Sigmoid colon (tissue), 7 donors: ENCODE data around the gene EMID1. TPM values are rescaled to one million over a fixed set of nuclear protein-coding genes. Genes with fewer than 3 reads are reported as not detected.

Experiments
- DNase-seq: peaks from one replicate; pipeline ENCODE4 v3.0.0-alpha.2; 2019
- H3K27ac ChIP-seq, 4 donors: fragments of 200-600 bp; sonication (generic); one replicate each; pipeline ENCODE4 v1.5.1; 2016 to 2019; ENCODE audit warnings: mild to moderate bottlenecking in 1 of 4
- H3K27me3 ChIP-seq, 3 donors: fragments of 200-600 bp; sonication (generic); one replicate each; pipeline ENCODE4 v1.5.1; 2019; ENCODE audit warnings: mild to moderate bottlenecking in 1 of 3
- H3K36me3 ChIP-seq, 4 donors: fragments of 200-600 bp; sonication (generic); one replicate each; pipeline ENCODE4 v1.5.1; 2016 to 2019
- H3K4me1 ChIP-seq, 4 donors: fragments of 200-600 bp; sonication (generic); one replicate each; pipeline ENCODE4 v1.5.1; 2017 to 2019
- H3K4me3 ChIP-seq, 4 donors: fragments of 200-600 bp; sonication (generic); one replicate each; pipeline ENCODE4 v1.5.1; 2017 to 2019; ENCODE audit warnings: mild to moderate bottlenecking in 2 of 4, moderate library complexity in 1 of 4
- H3K9me3 ChIP-seq, 4 donors: fragments of 200-600 bp in 3 of 4; sonication (generic) in 3 of 4; one replicate each; pipeline versions ENCODE4 v1.5.1 to v1.6.1; 2013 to 2019
- EP300 ChIP-seq, 4 donors: sonication (generic); formaldehyde crosslinking; IDR thresholded peaks; one replicate each; pipeline ENCODE4 v1.6.1; 2017; ENCODE audit warnings: antibody characterized with exemption in 4 of 4
- POLR2A ChIP-seq, 2 donors: fragments of 450-650 bp; IDR thresholded peaks; one replicate each; pipeline ENCODE4 v1.6.1; 2016; ENCODE audit warnings: antibody characterized with exemption in 2 of 2, mild to moderate bottlenecking in 2 of 2, moderate library complexity in 2 of 2
- POLR2AphosphoS5 ChIP-seq, 4 donors: sonication (generic); formaldehyde crosslinking; IDR thresholded peaks; one replicate each; pipeline ENCODE4 v1.6.1; 2017; ENCODE audit warnings: antibody characterized with exemption in 4 of 4
- WGBS, 2 donors: extraction: QIAGEN DNeasy Blood & Tissue Kit; methylation state at CpG; one replicate each; pipeline ENCODE4 v1.1.7; 2013; 5-methylcytosine and 5-hydroxymethylcytosine counted together
- intact Hi-C: fragments of 100-400 bp; cut with DNase I; formaldehyde crosslinking; loops from one replicate; pipeline ENCODE4 v1.15.1; 2023
- polyA plus RNA-seq, 3 donors: library from polyadenylated mRNA; stranded (reverse); fragments of 200-250 nt; gene quantifications; one replicate each; pipeline ENCODE4 v1.2.3, GENCODE V29; 2013
- total RNA-seq, 4 donors: library from RNA; depleted of rRNA; stranded (reverse); fragments of >200 nt; gene quantifications; one replicate each; pipeline ENCODE4 v1.1.0, GENCODE V29; 2016
- TF ChIP-seq, protein P1 (sequence below), 4 experiments: fragments of 450-650 bp in 3 of 4; fragments of 200-600 bp in 1 of 4; IDR thresholded peaks; one replicate each; pipeline ENCODE4 v1.5.1; 2016 to 2019; ENCODE audit warnings: antibody characterized with exemption in 4 of 4, mild to moderate bottlenecking in 3 of 4, moderate library complexity in 2 of 4
- donor health status: healthy with polysubstance abuse.
- donor health status: Bipolar disorder and iron deficiency.
- donor health status: healthy.

Gene EMID1
- total and polyA plus RNA-seq, 7 donors = 0.27 to 5.9 (median 3.2) TPM

DNA sequence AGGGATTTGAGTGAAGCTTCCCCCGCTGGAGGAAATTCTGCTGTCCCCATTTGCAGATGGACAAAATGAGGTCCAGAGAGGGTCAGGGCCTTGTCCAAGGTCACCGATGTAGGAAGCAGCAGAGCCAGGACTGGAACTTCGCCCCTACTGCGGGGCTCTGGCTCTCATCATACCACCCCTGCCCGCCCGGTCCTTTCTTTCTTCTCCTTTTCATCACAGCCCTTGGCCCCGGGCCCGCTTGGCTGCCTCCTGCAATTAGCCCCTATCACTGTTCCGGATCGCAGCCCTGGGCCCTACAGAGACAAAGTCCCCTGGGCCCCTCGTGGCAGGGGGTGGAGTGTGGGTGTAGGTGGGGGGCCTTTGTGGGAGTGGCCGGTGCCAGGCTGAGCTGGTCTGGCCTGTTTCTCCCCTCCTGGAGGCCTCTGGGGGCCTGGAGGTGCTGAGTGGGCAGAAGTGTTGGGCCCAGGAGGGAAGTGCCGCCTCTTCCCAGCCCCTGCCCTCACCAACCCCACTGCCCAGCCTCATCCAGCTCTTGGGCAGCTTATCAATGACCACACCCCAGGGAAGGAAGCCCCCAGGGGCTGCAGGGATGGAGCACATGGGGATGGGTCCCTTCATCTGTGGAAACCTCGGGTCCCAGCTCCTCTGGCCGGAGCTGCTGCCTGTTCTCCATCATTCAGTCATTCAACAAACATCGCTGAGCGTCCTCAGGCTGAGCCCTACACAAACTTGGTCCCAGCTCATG is 3.4 kb downstream of the EMID1 start:
- Histone ChIP-seq H3K4me3 (no peak overlapping the region), H3K4me1 (peaks cover 0 to 16% (median 9%) of the 10 kb centered on the region in 4 donors), H3K36me3 (no peaks in the 10 kb centered on the region), H3K27ac (no peak overlapping the region), H3K9me3 (no peaks in the 10 kb centered on the region), H3K27me3 (peaks cover 0 to 5% (median 5%) of the 10 kb centered on the region in 3 donors)
- 60 to 61% methylated on average over 17 of the region's 17 CpGs for WGBS, 2 donors
- DNase-seq = no peak
- intact Hi-C loops = no loop called here
- TF ChIP-seq POLR2A (IDR thresholded peaks at IDR 0.05) (no peak), POLR2AphosphoS5 (IDR thresholded peaks at IDR 0.05) (no peak), EP300 (IDR thresholded peaks at IDR 0.05) (no peak)
- TF ChIP-seq, protein P1, sequence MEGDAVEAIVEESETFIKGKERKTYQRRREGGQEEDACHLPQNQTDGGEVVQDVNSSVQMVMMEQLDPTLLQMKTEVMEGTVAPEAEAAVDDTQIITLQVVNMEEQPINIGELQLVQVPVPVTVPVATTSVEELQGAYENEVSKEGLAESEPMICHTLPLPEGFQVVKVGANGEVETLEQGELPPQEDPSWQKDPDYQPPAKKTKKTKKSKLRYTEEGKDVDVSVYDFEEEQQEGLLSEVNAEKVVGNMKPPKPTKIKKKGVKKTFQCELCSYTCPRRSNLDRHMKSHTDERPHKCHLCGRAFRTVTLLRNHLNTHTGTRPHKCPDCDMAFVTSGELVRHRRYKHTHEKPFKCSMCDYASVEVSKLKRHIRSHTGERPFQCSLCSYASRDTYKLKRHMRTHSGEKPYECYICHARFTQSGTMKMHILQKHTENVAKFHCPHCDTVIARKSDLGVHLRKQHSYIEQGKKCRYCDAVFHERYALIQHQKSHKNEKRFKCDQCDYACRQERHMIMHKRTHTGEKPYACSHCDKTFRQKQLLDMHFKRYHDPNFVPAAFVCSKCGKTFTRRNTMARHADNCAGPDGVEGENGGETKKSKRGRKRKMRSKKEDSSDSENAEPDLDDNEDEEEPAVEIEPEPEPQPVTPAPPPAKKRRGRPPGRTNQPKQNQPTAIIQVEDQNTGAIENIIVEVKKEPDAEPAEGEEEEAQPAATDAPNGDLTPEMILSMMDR (IDR thresholded peaks at IDR 0.05) = no peak

GRCh38 chr22:29209624-29209929 is 3.9 kb downstream of the EMID1 start:
- no peaks in the 10 kb centered on the region for H3K9me3 ChIP-seq
- TF ChIP-seq EP300 (IDR thresholded peaks at IDR 0.05) = no peak
- TF ChIP-seq, protein P1 (IDR thresholded peaks at IDR 0.05) = no peak
- TF ChIP-seq POLR2AphosphoS5 (IDR thresholded peaks at IDR 0.05) = no peak
- TF ChIP-seq POLR2A (IDR thresholded peaks at IDR 0.05) = no peak
- peaks cover 0 to 5% (median 5%) of the 10 kb centered on the region in 3 donors for H3K27me3 ChIP-seq
- no peaks in the 10 kb centered on the region for H3K36me3 ChIP-seq
- H3K4me3 ChIP-seq = no peak overlapping the region
- no peak overlapping the region for H3K27ac ChIP-seq
- peaks cover 0 to 16% (median 9%) of the 10 kb centered on the region in 4 donors for H3K4me1 ChIP-seq
- 89 to 93% methylated on average over 3 of the region's 3 CpGs for WGBS, 2 donors
- intact Hi-C loops = no loop called here
- no peak for DNase-seq

- Histone ChIP-seq H3K27me3 (peaks cover 0 to 5% (median 4%) of the 10 kb centered on the region in 3 donors), H3K9me3 (no peaks in the 10 kb centered on the region), H3K4me1 (peaks cover 0 to 10% (median 5%) of the 10 kb centered on the region in 4 donors), H3K36me3 (no peaks in the 10 kb centered on the region), H3K27ac (no peak overlapping the region), H3K4me3 (no peak overlapping the region)
- DNase-seq = no peak
- intact Hi-C loops = no loop called here
- WGBS, 2 donors = 88 to 90% methylated on average over 11 of the region's 11 CpGs
- TF ChIP-seq, protein P1 (IDR thresholded peaks at IDR 0.05) = no peak
- no peak for TF ChIP-seq POLR2AphosphoS5 (IDR thresholded peaks at IDR 0.05)
- TF ChIP-seq EP300 (IDR thresholded peaks at IDR 0.05) = no peak
- TF ChIP-seq POLR2A (IDR thresholded peaks at IDR 0.05) = no peak
These were observed 5.4 kb downstream of the EMID1 start for GRCh38 chr22:29211066-29211465.

DNA sequence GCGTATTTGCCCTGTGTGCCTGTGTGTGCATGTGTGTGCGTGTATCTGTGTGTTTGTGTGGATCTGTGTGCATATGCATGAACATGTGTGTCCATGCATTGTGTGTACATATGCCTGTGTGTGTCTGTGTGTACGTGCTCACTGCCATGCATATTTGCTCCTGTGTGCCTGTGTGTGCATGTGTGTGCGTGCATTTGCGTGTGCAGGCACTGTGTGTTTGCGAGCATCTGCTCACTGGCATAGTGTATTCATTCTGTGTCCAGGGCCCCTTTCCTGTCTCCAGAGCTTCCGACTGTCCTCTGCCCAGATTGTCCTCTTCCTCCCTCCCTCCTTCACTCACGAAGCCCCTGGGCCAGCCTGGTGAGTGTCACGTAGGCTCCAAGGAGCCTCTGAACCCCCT is 5.8 kb downstream of the EMID1 start:
- intact Hi-C loops = no loop called here
- Histone ChIP-seq H3K4me3 (no peak overlapping the region), H3K27ac (no peak overlapping the region), H3K27me3 (peaks cover 0 to under 1% (median 0%) of the 10 kb centered on the region in 3 donors), H3K4me1 (peaks cover 0 to 6% (median 1%) of the 10 kb centered on the region in 4 donors), H3K9me3 (no peaks in the 10 kb centered on the region), H3K36me3 (no peaks in the 10 kb centered on the region)
- WGBS, 2 donors = 92 to 94% methylated on average over 9 of the region's 9 CpGs
- DNase-seq = no peak
- TF ChIP-seq POLR2A (IDR thresholded peaks at IDR 0.05) (no peak), EP300 (IDR thresholded peaks at IDR 0.05) (no peak), POLR2AphosphoS5 (IDR thresholded peaks at IDR 0.05) (no peak)
- TF ChIP-seq, protein P1 (IDR thresholded peaks at IDR 0.05) = no peak
